ENCODE results near the gene RBM14.
"Not testable (repeated sequence)": the region's sequence is repeated elsewhere in the genome, so short reads cannot be mapped to it uniquely, and the experiment has no call there.

RBM14 gene

DNA sequence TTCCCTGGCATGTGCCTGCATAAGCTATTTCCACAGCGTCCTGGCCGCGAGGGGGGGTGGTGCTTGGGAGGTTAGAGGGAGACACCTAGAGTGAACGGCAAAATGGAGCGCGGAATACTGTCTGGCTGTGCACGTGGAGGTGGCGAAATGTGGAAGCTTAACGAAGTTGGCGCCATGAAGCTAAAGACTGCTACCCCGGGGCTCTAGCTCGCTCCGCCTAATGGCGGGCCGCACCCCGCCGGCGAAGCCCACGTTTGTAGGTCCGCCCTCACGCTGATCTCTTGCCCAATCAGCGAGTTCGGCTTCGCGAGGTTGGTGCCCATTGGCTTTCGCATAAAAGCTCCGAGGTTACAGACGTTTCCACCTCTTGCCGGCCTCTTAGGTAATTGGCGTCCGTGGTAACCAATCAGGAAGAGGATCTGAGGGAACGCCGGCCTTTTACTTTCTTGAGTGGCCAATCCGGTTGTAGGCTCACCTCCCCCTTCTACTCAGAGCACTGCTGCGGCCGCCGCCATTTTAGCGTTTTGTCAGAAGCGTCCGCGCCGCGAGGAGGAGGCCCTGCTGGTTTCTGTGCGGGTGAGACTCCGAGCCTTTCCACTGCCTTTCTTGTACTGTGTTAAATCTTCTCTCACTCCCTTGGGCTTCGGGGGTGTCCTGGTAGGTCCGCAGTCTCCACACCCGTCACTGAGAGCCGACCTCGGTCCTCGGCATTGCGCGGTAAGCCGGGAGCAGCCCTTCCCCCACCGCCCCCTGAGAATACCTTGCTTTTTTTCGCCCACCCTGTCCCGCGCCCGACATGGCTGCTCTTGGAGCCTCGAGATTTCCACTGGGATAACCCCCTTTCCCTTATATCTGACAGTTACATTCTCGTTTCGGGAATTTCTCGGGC lies 22.0 kb downstream of the RBM14 start, which contains the start of gene RBM4:
RBM4 (plus strand) TSS at position 527 of the 889 bp plus-strand sequence. CDS start 1,009 bp downstream, outside the sequence.
- peak; percentile 100 for DNase-seq

DNA sequence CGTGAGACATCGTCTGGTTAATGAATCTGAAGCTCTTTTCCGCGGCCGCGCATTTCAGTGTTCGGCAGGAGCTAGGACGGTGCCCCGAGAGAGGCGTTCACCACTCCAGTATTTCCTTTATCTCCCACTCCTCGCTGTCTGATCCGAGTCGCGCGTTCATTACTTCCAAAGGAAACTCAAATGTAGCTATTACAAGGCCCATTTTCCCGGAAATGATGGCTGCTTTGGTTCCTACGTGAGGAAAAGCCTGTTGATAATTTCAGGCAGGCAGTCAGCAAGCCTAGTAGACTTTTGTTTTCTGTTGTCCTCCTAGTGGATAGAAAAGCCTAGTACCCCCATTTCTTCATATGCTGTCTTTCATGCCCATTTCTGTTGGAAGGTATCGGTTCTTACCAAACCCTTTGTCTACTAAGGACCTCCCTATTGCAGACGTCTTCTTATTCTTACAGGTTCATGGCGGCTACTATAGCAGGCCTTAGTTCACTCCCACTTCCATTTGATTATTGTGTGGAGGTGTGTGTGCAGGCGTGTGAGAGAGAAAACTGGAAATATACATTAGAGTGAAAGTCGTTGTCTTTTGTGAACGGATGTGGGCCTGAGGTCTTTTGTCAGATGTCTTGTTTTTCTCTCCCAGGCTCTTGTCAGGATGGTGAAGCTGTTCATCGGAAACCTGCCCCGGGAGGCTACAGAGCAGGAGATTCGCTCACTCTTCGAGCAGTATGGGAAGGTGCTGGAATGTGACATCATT lies 22.8 kb downstream of the RBM14 start:
- peak; percentile 73 for DNase-seq

DNA sequence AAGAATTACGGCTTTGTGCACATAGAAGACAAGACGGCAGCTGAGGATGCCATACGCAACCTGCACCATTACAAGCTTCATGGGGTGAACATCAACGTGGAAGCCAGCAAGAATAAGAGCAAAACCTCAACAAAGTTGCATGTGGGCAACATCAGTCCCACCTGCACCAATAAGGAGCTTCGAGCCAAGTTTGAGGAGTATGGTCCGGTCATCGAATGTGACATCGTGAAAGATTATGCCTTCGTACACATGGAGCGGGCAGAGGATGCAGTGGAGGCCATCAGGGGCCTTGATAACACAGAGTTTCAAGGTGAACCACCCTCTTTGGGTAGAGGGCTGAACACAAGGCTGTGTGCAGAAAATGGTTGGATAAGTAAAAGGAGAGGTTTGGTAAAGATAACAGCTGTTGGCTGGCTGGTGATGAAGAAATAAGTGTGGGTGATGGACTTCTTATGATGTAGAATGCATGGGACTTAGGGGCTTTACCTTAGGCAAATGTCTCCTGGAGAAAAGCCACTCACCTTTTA lies 23.4 kb downstream of the RBM14 start:
- not testable (repeated sequence) for DNase-seq

DNA sequence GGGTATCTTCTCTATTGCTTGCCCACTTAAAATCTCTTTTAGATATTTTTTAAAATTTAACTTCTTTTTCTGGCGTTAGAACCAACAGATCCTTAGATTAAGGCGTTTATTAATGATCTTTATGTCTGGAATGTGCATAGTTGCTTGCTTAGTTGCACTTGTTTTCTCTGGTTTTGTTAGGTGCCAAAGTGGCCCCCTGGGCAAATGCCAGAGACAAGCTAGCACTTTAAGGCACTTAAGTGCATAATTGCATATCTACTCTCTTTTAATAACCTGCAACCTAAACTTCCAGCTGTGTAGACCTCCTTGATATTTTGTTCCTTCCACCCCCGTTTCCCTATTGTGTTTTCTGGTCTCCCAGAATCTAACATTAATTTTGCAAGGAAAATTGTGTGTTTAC lies 25.4 kb downstream of the RBM14 start:
- DNase-seq = no peak

DNA sequence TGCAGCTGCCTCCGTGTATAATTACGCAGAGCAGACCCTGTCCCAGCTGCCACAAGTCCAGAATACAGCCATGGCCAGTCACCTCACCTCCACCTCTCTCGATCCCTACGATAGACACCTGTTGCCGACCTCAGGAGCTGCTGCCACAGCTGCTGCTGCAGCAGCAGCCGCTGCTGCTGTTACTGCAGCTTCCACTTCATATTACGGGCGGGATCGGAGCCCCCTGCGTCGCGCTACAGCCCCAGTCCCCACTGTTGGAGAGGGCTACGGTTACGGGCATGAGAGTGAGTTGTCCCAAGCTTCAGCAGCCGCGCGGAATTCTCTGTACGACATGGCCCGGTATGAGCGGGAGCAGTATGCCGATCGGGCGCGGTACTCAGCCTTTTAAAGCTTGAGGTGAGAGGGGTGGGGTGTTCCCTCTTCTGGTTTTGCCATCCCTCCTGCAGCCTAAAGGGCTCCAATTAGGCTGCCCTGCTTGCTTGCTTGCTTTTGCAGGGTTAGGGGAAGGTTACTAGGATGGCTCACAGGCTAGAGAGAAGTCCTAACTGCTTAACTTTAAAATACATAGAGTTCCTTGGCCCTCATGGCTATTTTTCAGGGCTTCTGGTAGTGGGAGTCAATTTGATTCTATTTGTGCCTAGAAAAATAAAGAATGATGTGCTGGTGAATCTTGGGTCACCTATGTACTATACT lies 27.5 kb downstream of the RBM14 start:
- no peak for DNase-seq

DNA sequence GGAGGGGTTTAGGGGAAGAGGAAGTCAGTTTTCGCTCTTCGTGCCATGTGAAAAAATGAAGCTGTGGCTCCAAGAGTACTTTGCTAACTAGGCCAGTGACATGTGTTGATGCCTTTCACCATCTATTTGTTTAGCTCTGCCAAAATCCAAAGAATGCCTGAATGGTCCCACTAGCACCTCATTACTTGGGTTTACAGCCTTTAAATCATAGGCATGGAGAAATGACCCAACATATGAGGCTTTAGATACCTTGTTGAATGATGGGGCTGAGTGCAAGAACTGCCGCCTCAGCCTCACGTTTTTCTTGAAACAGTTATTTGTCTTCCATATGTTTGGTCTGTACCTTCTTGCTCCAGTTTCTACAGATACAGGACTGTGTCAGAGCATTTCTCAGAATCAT lies 30.4 kb downstream of the RBM14 start:
- no peak for DNase-seq

DNA sequence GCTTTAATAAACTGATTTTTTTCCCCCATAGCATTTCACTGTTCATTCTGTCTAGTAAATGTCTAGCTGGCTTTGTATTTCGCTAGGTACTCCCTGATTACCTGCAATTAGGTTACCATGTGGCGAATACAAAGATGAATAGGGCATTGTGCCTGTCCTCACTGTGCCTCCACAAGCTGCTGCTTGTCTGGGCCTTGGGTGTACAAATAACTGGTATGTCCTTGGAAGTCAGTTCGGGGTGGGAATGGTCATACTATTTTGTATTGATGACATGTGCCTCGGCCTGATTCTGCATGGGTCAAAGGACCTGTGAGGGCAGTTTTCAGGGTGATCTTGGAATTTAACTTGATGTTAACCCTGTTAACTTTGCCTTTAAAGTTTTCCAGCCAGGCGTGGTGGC lies 33.5 kb downstream of the RBM14 start:
- no peak for DNase-seq

DNA sequence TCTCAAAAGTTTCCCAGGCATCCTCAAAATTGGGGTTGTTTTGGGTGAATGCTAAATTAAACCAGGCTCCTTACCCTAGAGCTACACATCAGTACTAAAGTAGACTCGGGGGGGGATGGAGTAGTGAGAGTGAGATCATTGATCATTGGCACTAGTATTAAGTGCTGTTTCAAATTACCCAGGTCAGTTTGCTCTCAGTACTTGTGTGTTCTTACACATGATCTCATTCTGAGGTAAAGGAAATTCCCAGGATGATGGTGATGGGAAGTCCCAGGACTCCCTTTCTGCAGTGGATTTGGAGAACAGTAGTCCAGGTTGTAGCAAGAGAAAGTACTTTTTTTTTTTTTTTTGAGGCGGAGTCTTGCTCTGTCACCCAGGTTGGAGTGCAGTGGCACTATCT lies 34.6 kb downstream of the RBM14 start:
- DNase-seq = peak; percentile 46

DNA sequence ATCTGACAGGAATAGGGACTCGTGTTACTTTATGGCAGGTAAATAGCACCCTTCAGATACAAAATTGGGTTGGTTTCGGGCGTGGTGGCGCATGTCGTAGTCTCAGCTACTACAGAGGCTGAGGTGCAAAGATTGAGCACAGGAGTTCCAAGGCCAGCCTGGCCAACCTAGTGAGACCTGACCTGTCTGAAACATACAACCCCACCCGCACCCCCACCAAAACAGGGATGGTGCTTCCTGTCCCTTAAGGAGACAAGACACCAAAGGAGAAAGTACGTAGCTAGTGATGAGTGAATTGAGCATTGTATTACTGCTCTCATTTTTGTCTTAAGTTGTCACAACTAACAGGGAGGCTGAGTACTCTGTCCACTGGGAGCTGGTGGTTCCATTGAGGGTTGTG lies 36.2 kb downstream of the RBM14 start:
- DNase-seq = no peak

DNA sequence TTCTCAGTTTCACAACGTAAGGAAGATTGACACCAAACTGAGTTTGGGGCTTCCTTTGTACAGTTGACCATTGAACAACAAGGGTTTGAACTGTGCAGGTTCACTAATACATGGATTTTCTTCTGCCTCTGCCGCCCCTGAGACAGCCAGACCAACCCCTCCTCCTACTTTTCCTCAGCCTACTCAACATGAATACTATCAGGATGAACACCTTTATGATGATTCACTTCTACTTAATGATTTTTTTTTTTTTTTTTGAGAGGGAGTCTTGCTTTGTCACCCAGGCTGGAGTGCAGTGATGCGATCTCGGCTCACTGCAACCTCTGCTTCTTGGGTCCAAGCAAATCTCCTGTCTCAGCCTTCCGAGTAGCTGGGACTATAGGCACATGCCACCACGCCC lies 36.7 kb downstream of the RBM14 start:
- DNase-seq = no peak

DNA sequence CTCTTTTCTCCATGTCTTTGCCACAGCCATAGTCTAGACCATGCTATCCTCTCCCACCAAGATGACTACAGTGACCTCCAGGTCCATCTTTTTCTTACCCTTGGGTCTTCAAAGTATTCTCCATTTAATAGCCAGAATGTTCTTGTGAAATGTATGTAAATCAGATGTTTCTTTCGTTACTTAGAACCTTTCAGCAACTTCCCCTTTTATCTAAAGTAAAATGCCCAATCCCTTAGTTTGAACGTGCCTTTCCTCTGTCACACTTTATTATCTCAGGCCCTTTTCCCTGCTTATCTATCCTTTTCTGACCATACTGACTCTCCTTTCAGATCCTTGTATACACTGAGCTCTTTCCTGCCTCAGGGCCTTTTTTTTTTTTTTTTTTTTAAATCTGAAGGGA lies 43.3 kb downstream of the RBM14 start:
- DNase-seq = no peak

DNA sequence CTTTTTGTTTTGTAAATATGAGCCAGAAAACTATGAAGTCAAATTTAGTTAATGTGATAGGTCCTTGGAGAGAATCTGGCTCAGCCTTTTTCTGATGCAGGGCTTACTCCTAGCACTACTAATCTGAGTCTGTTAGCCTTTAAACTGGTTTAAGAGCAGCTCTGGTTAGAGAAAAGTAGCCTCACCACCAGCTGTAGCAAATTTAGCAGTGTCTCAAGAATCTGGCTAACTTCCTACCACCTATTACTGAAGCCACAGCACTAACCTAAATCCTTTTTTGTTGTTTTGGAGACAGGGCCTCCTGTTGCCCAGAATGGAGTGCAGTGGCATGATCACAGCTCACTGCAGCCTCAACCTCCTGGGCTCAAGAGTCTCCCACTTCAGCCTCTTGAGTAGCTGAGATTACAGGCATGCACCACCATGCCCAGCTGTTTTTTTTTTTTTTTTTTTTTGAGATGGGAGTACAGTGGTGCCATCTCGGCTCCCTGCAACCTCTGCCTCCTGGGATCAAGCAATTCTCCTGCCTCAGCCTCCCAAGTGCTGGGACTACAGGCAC lies 47.4 kb downstream of the RBM14 start:
- no peak for DNase-seq

DNA sequence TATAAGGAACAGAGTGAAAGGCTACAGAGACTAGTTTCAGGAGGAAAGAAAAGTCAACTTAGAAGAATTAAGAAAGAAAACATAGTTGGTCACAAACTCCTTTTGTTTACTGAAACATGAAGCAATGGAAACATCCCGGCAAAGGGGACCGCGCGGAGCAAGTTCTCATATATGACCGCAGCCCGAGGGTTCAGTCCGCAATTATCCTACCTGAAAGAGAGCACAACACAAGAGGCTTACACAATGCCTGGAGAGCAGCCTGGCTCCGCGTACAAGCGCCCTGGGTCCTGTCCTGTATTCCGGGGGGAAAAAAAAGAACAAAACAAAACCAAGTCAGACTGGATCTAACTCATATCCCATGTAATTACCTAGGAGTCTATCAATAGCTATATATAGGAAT lies 48.9 kb downstream of the RBM14 start:
- DNase-seq = no peak

DNA sequence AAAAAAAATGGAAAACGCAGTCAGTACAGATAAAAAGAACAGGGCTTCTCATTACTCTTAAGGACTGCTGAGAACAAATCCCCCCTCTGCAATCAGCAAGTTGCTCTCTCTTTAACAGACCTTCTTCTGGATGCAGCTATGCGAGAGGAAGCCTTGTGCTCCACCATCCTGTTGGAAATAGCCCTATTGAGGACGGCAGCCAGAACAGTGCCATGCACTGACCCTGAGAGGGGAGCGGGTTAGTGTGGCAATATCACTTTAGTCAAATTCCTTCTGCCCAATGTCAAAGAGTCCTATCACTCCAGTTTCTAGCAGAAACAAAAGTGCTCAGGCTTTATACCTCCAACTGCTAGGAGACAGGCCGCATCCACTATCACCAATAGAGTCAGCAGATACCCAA lies 54.4 kb downstream of the RBM14 start:
- DNase-seq = no peak

DNA sequence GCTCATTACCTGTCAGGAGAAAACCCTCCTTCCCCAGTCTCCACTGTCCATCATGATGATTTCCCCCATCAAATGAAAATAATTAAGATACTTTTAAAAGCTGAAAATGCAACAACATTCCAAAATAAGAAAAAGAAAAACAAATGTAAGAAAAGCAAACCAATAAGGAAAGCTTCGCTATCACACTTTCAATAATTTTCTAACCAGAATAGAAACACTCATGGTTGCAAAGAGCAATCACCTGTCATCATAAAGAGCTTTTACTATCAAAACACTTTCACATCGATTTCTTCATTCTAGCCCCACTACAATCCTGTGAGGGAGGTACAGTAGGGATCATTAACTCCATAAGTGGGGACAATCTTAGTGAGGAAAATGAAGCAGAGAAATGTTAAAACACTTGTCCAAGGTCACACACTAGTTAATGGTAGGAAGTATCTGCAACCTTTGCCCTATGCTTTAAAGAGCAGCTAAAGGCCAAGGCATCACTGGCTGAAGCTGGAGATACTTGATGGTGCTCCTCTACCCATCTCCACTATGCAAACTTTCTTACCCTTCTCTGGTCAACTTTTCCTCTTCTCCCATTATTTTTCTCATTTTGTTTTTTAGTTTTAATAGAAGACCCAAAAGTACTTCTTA lies 58.7 kb downstream of the RBM14 start:
- DNase-seq = peak; percentile 29

DNA sequence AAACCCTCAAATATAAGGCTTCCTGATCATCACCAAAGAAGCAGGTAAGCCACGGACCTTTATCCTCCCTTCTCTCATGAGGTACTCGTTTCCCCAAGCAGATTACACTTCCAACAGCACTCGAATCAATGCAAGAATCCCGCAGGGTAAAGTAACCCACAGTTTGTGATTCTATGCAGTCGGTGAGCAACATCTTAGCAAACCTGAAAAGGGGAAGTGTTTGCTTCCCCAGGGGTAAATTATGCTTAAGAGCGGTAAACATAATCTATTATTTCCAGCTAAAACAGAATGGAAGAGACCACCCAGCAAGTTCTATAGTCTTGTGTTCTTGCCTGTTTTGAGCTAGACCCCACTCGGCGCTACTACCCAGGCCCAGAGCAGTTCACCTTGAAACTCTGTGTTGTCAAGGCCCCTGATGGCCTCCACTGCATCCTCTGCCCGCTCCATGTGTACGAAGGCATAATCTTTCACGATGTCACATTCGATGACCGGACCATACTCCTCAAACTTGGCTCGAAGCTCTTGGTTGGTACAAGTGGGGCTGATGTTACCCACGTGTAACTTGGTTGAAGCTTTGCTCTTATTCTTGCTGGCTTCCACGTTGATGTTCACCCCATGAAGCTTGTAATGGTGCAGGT lies 60.0 kb downstream of the RBM14 start:
- no peak for DNase-seq

Measured in DMS53 (cell line).